GM13976 (cell line): ENCODE measurements around the gene CACNA2D4.

Experiments used
- DNase-seq: peaks from one replicate; pipeline ENCODE4 v3.0.0; 2012; ENCODE audit warnings: low spot score
- in situ Hi-C: fragments of 300-500 bp; cut with MboI; formaldehyde crosslinking; loops from one replicate; pipeline ENCODE4 v1.12.0; 2022; ENCODE audit warnings: low sequenced_read_pairs, mixed read lengths, inconsistent platforms; ENCODE audit not compliant: unreplicated experiment
- TF ChIP-seq, protein P1 (sequence below): IDR thresholded peaks from 2 replicates; pipeline ENCODE4 v1.5.1; 2012; ENCODE audit warnings: borderline replicate concordance, mild to moderate bottlenecking; ENCODE audit not compliant: insufficient read depth; ENCODE audit errors: extremely low read depth, missing control alignments, control extremely low read depth

Gene CACNA2D4

DNA sequence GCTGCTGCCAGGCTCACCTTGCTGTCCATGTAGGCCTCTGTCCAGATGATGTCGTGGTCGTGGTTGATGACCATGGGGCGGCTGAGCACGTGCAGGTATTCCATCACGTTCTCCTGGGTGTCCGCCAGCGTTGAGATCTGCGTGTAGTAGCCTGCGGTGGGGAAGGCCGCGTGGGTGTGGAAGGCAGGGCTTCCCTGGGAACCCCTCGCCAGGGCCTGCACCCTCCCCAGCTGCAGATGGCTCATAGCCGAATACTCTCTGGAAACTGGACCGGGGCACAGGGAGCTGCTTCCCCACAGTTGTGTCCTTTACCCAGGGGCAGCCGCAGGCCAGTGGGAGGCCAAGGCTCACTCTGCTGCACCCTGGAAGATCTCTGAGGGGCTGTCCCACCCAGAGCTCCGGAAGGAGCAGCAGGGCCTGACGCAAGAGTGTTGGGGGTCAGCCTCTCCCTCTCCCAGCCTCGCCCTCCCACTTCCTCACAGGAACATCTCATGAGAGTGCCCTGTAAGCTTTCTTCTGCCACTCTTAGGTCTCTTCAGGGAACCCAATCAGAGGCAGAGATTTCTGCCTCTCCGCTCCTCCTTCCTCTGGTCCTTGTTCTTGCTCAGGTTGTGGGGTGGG is 35.5 kb downstream of the CACNA2D4 start:
- TF ChIP-seq, protein P1, sequence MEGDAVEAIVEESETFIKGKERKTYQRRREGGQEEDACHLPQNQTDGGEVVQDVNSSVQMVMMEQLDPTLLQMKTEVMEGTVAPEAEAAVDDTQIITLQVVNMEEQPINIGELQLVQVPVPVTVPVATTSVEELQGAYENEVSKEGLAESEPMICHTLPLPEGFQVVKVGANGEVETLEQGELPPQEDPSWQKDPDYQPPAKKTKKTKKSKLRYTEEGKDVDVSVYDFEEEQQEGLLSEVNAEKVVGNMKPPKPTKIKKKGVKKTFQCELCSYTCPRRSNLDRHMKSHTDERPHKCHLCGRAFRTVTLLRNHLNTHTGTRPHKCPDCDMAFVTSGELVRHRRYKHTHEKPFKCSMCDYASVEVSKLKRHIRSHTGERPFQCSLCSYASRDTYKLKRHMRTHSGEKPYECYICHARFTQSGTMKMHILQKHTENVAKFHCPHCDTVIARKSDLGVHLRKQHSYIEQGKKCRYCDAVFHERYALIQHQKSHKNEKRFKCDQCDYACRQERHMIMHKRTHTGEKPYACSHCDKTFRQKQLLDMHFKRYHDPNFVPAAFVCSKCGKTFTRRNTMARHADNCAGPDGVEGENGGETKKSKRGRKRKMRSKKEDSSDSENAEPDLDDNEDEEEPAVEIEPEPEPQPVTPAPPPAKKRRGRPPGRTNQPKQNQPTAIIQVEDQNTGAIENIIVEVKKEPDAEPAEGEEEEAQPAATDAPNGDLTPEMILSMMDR: no peak
- in situ Hi-C loops: no loop called here
- peak; percentile 5 for DNase-seq

DNA sequence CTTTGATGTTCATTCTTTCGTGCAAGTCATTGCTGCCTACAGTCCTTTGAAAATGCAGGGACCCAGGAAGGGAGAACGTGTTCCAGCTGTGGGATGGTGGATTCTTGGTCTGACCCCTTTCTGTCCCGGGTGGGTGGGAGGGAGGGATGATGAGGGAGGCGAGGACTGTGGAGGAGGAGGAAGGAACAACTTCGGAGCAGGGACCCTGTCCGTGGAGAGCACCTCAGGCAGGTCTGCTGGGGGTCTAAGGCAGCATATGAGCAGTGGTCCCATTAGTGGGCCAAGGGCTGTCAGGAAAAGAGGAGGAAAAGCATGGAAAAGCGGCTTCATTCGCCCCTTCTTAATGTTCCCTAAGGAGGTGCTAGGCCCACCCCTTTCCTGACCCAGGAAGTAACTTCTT is 36.0 kb downstream of the CACNA2D4 start:
- TF ChIP-seq, protein P1: no peak
- in situ Hi-C loops: no loop called here
- peak; percentile 4 for DNase-seq

DNA sequence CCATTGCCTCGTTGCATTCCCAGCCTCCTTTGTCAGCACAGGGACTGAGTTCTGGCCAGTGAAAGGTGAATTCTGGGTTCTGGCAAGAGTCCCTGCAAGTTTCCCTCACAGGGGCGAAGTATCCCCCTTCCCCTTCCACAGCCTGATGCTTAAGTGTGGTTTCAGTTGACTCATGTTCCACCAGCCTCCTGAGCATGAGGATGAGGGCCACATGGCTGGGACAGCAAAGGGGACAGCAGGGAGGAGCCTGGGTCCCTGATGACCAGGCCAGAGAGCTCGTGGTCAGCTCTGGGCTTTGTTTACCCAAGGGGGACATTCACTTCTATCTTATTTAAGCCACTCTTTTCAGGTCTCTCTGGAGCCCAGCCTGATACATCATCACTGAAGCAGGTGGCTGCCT is 36.5 kb downstream of the CACNA2D4 start:
- TF ChIP-seq, protein P1: no peak
- in situ Hi-C loops: no loop called here
- peak; percentile 3 for DNase-seq

DNA sequence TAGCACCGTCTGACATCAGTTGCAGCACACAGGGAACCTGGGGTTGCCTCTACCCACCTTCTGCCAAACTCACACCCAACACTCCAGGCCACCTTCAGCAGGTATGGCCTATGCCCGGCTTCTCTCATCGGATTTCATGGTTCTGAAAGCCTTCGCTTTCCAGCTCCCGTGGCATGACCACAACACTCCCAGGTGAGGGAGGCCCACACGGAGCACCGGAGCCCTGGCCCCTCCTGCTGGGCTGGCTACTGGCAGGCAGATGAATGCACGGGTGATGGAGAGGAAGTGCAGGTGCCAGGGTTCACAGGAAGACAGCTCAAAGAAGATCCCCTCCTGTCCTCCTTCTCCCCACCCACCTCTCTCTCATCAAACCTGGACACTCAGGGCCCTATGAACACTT is 37.2 kb downstream of the CACNA2D4 start:
- in situ Hi-C loops: no loop called here
- peak; percentile 4 for DNase-seq
- TF ChIP-seq, protein P1: no peak

DNA sequence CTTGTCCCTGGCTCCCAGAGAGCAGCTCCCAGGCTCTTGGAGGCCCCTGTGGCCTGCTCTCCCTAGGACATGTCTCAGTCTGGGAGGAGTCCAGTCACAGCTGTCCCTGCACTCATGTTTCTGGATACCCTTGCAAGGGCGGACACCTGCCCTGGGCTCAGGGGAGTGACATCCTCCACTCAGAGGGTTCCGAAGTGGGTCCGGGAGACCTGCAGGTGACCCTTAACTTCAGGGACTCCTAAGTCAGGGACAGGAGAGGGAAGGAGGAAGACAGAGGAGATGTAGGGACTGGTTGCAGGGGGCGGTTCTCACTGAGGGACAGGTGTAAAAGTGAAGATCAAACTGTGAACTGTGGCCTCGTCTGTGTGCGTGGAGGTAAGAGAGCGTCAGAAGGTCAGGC is 37.6 kb downstream of the CACNA2D4 start:
- DNase-seq: peak; percentile 13
- TF ChIP-seq, protein P1: no peak
- in situ Hi-C loops: no loop called here

DNA sequence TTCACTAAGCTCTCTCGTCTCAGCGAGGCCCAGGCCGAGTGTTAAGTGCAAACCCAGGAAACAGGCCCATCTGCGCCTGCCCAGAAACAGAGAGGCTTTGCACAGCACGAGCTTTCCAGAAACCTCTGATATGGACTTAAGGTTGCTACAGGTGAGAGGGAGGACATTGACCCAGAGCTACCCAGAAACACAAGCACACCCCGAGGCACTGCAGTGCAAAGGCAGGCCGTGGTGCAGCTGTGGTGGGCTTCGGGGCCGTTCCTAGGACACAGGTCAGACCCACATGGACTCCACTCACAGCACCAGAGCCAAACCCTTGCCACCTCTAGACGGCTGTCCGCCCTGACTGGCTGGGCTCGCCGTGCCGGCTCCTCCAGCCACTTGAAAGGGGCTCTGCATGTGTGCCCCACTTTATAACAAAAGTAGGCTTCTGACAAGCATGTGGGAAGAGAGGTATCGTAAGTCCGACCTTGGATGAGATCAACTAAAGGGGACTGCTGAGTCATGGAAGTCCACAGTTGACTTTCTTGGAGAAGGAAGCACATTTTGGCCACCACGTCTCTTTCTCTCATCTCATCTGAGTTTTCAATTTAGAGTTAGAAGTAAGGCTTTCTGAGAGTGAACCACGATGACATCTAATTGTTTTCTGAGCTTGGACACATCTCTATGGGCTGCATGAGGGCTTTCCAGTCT is 38.2 kb downstream of the CACNA2D4 start:
- in situ Hi-C loops: no loop called here
- TF ChIP-seq, protein P1: no peak
- peak; percentile 21 for DNase-seq

DNA sequence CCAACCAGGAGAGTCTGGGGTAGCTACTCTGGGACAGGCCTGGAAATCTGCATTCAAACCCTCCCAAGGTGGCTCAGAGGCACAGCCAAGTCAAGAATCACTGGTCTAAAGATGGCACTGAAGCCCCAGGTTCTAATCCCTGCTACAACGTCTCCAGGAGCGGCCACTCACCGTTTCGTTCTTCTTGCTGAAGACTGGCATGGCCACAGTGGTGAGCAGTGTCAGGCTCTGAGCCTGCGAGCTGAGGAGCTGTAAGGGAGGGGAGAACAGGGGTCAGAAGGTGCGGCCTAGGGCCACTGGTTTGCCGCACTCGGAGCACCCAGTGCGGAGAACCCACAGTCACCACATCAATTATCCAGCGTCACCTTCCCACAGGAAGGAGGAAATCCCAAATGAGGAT is 38.8 kb downstream of the CACNA2D4 start:
- in situ Hi-C loops: no loop called here
- DNase-seq: no peak
- TF ChIP-seq, protein P1: no peak
